NCI-H2227 (cell line): ENCODE results near the gene ZDHHC1.
A peak's percentile ranks its signal among the peaks of the same experiment; 100 is the strongest.
"Not testable (repeated sequence)": the region's sequence is repeated elsewhere in the genome, so short reads cannot be mapped to it uniquely, and the experiment has no call there.

ENCODE experiments used
- DNase-seq: peaks from one replicate; lab custom pipeline; 2025; ENCODE audit not compliant: unreplicated experiment; lab: John Stamatoyannopoulos, UW

ZDHHC1 gene

GRCh38 chr16:67431775-67432505, 15.7 kb upstream of the ZDHHC1 start:
- DNase-seq, result peak; percentile 19

GRCh38 chr16:67430977-67431774, 14.9 kb upstream of the ZDHHC1 start, which contains the start of gene HSD11B2:
Gene HSD11B2, plus strand, starts transcription at chr16:67431121. Its CDS starts 128 bp downstream, at chr16:67431249.
- DNase-seq, result peak; percentile 78

DNA sequence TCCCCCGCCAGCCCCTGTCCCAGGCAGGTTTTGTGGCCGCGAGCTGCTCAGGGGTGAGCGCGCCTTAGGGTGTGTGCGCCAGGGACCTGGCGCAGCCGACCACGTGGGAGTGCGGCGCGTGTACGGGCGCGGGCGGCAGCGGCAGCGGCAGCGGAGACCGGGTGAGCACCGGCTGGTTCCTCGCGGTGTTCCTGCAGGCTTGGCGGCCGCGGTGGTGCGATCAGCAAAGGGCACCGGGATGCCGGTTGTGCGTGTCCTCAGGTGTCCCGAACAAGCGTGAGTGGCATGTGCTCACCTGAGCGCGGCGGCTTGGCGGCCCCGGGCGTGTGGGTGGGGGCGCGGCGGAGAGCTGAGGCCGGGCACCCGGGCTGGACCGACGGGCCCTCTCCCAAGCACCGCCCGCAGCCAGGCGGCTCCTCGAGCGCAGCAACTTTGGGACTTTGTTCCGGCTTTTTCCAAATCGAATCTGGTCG, 14.3 kb upstream of the ZDHHC1 start:
- peak; percentile 43 for DNase-seq

DNA sequence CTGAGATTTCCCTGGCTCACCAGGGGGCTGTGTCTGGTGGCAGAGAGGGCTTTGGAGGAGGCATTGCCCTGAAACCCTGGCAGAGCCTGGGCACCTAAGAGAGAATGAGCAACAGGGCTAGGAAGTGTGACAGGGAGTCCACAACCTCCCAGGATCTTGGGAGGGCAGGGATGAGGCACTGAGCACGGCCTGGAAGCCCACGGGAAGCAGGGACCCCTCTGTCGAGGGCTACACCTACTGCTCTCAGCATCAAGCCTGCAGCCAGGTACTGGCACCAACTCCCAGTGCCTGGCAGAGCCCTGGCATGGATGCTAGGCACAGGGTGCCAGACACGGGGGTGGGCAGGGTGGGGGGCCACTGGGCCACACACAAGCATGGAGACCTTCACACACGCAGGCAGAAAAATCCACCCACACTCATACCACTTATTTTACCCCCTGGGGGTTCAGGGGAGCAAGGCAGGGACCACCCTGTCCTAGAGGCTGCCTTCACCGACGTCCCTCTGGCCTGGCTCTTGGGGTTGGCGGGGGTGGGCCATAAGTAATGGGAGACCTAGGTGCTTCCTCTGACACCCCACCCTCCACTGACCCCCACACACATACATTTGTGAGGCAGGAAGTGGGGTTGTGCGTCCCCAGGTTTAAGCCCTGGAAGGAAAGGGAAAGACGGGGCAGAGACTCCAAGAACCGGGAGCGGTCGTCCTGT, 13.7 kb upstream of the ZDHHC1 start:
- DNase-seq, result no peak

DNA sequence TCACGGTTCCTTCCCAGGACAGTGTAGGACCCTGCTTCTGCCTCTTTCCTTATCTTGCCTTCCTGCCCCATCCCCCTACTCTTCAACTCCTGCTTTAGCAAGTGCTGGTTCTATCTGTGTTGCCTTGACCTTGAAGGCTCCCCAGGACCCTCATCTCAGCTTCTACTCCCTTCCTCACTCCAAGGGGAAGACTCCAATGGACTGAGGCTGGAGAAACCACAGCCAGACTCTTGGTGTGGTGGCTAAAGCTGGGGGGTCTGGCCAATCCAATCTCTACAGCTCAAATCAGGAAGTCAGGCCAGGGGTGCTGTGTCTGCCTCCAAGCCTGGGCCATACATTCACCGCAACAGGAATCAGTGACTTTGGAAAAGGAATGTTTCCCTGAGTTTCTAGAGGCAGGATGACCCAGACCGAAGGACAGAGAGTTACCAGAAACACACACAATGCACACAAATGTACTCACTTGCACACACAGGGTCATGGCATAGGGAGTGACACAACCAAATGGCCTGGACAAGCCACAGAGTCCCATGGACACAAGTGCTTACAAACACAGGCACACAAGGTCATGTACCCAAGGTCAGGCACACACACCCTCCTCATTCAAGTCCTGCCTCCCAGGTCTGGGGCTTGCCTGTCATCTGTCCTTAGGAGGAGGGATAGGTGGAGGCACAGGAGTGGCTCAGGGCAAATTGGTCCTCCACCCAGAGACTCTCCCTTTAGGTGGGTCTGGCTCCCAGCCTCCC, 12.9 kb upstream of the ZDHHC1 start:
- DNase-seq, result no peak

GRCh38 chr16:67428146-67428731, 12.0 kb upstream of the ZDHHC1 start:
- DNase-seq, result peak; percentile 65

GRCh38 chr16:67426950-67427349, 10.7 kb upstream of the ZDHHC1 start:
- DNase-seq, result no peak

DNA sequence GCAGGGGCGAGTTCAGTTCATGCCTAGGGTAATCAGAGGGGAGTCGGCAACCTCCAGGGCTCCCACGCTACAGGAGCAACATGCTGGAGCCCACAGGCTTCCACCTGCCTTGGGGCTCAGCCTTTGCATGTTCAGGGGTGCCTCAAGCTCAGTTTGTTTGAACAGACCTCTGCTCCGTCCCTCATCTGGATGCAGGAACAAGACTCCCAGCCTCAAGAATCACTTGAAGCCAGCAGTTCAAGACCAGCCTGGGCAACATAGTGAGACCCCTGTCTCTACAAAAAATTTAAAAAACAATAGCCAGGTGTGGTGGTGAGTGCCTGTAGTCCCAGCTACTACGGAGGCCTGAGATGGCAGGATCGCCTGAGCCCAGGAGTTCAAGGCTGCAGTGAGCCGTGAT, 9.7 kb upstream of the ZDHHC1 start:
- no peak for DNase-seq

DNA sequence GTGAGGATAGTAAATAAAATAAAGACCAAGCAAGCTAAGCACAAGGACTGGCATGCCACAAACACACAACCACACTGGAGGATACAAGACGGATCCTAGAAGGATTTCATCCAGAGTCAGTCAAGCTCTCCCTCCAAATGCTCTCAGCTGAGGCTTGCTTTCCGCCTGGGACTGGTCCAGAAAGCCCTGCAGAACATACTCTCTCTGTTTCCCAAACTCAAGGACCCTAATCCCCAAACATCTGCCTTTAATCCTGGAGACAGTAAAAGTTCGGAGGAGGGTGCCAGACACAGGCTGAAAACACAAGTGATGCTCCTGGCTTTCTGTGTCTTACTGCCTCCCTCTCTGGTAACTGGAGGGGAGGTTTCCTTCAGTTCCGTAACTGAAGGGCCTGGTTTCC, 9.3 kb upstream of the ZDHHC1 start:
- no peak for DNase-seq

GRCh38 chr16:67425061-67425460, 8.8 kb upstream of the ZDHHC1 start:
- DNase-seq, result no peak

GRCh38 chr16:67424261-67424615, 8.0 kb upstream of the ZDHHC1 start:
- no peak for DNase-seq

- DNase-seq, result no peak
Observed at GRCh38 chr16:67423611-67424260, 7.5 kb upstream of the ZDHHC1 start.

DNA sequence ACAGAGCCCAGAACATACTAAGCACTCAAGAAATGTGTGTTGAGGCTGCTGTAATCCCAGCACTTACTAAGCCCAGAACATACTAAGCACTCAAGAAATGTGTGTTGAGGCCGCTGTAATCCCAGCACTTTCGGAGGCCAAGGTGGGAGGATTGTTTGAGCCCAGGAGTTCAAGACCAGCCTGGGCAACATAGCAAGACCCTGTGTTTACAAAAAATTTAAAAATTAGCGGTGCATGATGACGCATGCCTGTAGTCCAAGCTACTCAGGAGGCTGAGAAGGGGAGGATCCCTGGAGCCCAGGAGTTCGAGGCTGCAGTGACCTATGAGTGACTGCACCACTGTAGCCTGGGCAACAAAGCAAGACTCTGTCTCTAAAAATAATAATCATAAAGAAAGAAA, 6.7 kb upstream of the ZDHHC1 start:
- DNase-seq, result no peak

GRCh38 chr16:67421030-67421429, 4.8 kb upstream of the ZDHHC1 start:
- DNase-seq, result no peak

DNA sequence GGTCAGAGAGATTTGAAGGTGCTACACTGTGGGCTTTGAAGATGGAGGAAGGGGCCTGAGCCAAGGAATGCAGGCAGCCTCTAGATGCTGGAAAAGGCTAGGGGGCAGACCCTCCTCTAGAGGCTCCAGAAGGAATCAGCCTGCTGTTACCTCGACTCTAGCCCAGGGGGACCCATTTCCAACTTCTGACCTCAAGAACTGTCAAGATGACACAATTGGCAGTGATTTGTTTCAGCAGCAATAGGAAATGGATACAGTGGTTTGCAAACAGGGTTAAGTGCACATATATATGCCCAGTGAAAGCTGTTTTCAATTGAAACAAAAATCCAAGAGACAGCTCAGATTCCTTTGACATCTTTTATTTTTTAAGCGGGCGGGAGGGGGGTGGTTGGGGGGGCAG, 3.7 kb upstream of the ZDHHC1 start:
- DNase-seq, result no peak

DNA sequence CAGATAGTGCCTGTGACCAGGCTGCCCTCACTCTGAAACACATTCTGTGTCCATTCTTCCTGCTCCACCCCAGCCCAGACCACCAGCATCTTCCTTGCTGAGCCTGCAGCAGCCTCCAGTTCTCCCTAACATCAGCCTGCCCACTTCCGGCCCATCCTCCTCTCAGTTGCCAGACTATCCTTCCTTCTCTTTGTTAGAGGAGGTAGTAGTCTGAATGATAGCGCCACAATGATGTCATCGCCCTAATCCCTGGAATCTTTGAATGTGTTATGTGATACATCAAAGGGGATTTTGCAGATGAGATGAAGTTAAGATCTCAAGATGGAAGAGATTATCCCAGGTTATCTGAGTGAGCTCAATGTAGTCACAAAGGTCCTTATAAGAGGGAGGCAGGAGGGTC, 3.2 kb upstream of the ZDHHC1 start:
- no peak for DNase-seq

DNA sequence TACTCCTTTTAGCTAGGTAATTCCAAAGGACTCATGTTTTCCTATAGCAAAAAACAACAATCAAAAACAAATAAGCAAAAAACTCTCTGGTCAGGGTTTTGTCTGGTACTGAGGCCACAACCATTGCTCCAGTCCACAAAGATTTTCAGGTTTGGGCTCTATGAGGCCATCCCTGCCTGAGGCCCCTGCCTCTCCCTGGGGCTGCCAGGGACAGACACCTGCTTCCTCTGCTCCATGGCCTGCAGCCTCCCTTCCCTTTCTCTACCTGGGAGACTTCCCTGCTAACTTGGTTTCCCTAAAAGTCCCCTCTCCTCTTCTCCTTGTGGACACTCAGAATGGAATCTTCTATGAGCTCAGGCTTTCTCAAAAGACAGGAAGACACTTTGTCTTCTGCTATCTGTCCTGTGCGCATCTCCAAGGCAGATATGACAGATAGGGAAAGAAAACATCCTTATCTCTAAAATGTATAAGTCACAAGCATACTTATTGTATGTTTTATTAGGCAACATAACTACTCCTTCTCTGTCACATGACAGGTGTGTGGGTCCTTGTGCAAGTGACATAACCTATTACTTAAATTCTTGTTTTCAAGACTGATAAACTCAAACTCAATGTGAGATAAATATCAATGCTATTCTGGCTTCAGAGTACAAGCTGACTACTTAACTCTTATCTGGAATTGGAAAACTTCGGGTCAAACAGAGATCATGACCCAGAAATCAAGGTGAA, 1.2 kb upstream of the ZDHHC1 start:
- no peak for DNase-seq

DNA sequence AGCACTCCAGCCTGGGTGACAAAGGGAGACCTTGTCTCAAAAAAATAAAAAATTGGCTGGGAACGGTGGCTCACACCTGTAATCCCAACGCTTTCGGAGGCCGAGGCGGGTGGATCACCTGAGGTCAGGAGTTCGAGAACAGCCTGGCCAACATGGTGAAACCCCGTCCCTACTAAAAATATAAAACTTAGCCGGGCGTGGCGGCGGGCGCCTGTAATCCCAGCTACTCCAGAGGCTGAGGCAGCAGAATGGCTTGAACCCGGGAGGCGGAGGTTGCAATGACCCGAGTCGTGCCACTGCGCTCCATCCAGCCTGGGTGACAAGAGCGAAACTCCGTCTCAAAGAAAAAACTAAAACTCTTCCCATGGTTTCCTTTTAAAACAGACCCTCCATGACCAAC, 856 bp downstream of the ZDHHC1 start:
- DNase-seq, result not testable (repeated sequence)
